HG03571 (cell line): Measurements from ENCODE around the gene FRYL.
A peak's percentile ranks its signal among the peaks of the same experiment; 100 is the strongest.
"Not testable (repeated sequence)": the region's sequence is repeated elsewhere in the genome, so short reads cannot be mapped to it uniquely, and the experiment has no call there.

Source experiments
- ATAC-seq: cut with Tn5 transposase; IDR thresholded peaks from one replicate; pipeline ENCODE4 v1.9.1; 2021; ENCODE audit not compliant: unreplicated experiment

The FRYL gene

DNA sequence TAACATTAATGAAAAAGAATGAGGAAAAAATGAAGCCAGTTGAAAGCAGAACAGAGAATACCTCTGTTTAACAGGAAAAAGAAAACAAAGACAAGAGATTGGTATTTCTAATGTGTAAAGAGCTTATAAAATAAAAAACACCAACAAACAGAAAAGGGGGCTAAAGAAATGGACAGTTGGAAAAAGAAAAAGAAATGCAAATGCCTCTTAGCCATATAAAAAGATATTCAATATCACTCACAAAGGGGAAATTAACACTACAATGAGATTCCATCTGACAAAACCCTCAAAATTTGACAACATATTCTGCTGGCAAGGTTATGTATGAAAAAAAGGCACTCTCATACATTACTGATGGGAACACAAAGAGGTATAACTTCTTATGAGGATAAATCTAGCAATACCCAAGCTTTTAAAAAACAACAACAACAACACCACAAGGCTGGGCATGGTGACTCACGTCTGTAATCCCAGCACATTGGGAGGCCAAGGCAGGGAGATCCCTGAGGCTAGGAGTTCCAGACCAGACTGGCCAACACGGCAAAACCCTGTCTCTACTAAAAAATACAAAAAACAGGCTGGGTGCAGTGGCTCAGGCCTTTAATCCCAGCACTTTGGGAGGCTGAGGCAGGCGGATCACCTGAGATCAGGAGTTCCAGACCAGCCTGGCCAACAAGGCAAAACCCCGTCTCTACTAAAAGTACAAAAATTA, 75.8 kb downstream of the FRYL start:
- ATAC-seq = no peak

DNA sequence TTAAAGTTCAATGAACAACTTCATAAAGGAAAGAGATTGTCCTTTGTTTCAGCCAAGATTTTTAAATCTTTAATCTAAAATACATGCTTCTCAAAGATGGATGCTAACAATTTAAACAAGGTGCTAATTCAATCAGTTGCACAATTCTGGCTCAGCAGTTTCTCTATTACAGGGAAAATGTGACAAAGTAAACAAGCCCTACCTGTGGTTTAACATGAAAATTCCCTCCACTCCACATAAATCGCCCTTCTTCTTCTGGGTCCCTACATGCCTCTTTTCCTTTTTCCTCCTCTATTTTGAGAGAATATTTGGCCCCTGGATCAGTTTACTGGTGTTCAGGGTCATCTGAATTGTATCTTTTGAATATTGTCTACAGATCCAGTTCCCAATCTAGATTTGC, 80.6 kb downstream of the FRYL start:
- ATAC-seq = no peak

DNA sequence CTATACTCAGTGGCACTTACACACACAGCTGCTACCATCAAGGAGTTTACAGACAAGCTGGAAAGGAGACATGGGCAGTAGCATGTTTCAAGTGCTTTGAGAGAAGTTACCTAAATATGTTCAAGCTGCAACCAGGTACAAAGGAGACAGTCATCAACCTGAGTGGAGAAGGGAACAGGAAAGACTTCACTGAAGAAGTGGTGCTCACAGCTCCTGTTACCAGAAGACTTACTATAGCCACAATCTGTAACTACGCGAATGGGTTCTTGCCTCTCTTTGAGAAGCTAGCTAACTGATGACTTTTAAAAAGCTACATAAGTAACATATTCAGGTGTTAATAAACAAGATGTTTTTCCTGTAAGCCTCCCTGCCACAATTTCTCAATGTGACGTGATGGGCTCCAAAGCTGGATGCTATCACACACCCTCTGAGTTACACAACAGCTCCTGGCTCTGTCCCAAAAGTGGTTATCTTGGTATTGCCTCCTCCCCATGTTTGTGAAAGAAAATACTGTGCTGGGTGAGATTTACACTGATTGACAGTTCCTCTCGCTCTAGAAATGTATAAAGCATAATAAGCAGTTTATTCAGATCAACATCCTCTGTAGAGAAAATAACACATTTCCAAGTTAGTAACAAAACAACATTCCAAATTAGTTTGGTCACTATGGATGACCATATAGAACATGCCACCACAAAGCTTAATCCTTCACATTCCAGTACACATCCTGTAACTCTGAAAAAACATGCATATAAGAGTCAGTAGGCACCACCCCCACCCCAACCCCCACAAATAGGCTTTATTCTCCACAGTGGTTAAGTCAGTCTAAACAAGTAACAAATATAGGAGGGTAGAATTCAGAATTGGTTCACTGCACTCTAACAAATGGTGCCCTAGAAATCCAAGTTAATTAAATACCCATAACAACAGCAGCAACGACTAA, 81.8 kb downstream of the FRYL start:
- ATAC-seq = no peak

DNA sequence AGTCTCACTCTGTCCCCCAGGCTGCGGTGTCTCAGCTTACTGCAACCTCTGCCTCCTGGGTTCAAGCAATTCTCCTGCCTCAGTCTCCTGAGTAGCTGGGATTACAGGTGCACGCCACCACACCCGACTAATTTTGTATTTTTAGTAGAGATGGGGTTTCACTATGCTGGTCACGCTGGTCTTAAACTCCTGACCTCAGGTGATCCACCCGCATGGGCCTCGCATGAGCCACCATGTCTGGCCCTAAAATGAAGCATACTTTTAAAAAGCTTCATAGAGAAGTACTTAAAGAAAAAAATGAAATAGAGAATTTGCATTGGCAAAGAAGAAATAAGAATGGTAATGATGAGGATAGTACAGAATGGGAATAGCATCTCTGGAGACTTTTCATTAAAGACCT, 82.6 kb downstream of the FRYL start:
- ATAC-seq = not testable (repeated sequence)

DNA sequence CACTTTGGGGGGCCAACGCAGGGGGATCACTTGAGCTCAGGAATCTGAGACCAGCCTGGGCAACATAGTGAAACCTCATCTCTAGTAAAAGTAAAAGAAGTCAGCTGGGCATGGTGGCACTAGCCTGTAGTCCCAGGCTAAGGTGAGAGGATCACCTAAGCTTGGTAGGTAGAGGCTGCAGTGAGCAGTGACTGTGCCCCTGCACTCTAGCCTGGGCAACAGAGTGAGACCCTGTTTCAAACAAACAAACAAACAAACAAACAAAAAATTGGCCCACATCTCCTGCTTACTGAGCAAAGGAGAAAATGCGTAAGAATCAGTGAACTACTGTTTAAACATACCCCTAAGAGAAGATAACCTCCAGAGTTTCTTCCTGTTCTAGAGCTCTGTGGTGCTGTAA, 85.3 kb downstream of the FRYL start:
- no peak for ATAC-seq

DNA sequence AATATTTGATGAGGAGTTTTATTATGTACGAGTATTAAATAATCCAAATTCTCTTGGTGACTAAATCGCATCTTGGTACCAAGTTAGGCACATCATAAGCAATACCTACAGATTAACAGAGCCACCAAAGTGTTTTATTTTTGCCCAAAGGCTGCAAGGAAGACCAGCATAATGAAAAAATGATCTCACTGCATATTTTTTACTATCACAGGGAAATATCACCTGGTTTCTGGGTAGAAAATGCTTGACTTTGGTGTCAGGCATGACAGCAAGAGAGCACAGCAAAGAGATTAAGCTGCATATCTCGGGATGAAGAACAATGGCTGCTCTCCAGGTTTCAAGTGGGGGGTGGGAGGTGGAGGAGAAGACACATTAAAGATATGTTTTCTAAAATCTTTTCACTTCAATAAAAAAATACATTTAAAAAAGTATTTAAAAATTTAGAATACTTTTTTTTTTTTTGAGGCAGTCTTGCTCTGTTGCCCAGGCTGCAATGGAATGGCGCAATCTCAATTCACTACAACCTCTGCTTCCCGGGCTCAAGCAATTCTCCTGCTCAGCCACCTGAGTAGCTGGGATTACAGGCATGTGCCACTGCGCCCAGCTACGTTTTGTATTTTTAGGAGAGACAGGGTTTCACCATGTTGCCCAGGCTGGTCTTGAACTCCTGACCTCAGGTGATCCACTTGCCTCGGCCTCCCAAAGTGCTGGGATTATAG, 86.1 kb downstream of the FRYL start:
- no peak for ATAC-seq

DNA sequence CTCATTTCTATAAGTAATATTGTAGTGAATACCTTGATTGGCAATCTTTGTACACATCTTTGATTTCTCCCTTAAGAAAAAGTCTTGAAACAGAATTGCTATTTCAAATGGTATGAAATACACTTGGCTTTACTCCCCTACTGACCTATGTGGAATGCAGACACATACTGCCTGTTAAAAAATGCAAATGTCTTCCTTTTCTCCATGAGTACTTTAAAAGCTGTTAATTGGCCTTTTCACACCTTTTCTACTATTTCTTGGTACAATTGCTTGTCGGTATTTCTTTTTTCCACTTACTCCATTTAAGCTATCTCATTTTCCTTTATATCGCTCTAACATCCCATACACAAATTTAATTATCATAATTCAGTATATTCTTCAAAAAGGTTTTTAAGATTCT, 87.2 kb downstream of the FRYL start:
- ATAC-seq = no peak

DNA sequence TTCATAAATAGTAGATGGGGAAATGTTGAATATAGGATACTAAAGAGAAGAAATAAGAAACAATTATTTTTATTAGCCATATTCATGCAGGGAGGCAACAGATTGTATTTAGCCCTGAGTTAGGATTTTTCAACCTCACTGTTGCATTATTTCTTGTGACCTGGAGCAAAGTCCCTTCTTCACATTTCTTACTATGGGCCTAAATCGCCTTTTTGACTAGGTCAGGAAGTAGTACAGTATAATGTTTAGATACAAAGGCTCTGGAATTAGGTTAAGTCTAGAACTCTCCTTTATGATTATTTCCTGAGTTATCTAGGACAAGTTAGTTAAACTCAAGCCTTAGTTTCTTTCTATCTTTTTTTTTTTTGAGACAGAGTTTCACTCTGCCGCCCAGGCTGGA, 88.0 kb downstream of the FRYL start:
- ATAC-seq = no peak

DNA sequence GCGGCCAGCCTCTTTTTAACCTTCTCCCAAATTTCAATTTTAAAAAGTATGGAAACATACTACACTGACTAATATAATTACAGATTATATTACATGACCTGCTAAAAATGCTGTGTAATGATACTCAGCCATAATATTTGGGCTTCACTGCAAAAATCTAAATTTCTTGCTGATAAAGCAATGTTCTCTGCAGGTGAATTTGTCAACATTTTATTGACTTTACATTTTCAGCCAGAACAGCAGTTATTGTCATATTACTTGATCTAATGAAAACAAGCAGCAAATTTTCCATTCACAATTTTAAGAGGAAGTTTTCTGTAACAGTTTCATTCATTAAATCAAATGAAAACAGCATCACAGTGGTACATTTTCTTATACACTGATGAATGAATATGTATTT, 91.1 kb downstream of the FRYL start:
- no peak for ATAC-seq

DNA sequence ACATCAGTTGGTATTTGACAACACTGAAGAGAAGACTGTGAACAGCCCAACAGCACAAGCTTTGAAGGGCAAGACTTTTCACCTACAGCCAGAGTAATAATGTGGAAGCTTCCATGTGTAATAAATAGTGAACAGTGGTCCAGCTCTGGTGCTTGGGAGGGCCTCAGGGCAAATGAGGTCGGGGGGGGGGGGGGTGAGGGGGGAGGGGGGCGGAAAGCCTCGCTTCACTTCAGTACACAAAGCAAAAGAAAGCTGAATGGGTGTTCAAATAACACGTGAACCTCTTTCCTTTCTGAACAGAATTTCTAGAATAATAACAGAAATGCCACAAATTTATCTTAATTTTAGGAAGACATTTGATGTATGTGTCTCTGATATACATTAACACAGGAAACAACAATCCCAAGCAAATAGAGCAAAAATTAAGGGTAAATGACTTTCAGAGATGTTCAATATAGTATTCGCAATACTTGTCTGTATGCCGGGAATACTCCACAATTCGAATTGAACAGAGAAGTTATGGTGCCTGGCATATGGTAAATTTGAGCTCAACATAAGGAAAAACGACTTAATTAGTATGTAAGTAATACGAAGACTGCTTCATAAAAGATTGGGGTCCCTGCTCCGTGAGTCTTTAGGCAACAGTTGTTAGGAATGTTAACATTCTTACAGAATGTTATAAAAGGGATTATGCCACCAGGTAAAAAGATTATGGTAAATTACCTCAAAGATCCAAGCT, 92.6 kb downstream of the FRYL start:
- ATAC-seq = no peak

DNA sequence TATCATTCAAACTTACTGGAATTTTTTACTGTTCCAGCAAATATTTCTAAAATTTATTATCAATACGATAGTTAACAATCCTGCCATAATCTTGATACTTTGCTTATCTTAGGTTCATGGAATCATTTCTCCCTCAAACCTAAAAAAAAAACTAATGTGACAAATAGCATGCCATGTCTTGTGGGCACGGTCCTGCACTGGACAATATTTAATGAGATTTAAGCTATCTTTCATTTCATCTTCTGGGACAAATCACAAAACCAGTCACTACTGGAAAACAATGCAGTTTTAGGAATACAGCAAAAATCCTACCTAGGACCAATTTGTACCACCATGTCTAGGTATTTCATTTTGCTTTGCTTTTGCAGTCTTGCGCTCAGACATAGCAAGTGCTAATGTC, 93.7 kb downstream of the FRYL start:
- ATAC-seq = no peak

DNA sequence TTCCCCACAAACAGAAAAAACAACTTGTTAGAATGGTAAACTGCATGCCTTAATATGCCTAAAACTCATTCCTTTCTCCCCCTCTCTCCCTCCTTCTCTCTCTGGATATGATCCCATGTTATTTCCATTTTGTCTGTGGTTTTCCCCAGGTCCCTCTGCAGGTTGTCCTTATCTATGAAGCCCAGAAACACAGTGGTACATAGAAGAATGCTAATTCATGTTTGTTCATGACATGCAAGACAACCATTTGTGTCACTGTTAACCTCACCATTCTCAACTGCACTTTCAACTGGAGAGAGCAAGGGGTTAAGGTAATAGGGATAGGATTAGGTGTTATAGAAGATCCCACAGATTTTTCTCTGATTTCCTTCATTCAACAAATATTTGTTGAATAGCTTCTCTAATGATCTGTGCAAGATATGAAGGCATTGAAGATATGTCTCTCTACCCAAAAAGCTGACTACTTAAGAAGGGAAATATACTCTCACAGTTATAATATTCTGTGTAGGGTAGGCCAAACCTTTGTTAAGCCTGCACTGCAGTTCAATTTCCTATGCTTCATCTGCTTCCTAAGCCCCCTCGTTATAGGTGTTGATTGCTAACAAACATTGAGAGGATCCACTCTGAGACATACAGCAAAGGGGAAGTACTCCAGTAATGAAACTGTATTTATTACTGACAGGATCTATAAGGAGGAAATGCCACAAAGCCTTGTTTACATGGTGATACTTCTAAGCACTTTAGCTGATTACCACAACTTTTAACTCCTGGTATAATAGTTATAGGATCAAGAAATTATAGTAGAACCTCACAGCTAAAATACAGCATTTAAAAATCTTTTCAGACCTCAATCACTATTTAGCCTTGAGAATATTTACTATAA, 96.1 kb downstream of the FRYL start:
- peak; percentile 83 for ATAC-seq

DNA sequence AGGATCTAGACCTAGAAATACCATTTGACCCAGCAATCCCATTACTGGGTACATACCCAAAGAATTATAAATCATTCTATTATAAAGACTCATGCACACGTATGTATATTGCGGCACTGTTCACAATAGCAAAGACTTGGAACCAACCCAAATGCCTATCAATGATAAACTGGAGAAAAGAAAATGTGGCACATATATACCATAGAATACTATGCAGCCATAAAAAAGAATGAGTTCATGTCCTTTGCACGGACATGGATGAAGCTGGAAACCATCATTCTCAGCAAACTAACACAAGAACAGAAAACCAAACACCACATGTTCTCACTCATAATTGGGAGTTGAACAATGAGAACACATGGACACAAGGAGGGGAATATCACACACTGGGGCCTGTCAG, 97.2 kb downstream of the FRYL start:
- not testable (repeated sequence) for ATAC-seq

DNA sequence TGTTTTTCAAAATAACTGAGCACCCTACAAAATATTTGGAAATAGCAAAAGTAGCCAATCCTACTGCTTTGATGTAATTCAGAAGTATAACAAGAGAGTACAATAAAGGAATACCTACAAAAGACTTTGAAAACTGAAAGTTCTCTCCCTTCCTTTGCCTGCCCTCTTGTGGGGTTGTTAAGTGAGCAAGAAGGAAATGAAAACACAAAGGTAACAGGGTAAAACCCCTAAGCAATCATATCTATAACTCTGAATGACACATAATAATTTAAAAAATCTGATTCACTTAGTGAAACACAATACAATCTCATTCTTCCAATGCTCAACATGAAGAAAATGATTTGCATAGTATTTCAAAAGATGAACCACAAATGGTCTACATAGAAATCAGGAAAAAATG, 98.2 kb downstream of the FRYL start:
- no peak for ATAC-seq

DNA sequence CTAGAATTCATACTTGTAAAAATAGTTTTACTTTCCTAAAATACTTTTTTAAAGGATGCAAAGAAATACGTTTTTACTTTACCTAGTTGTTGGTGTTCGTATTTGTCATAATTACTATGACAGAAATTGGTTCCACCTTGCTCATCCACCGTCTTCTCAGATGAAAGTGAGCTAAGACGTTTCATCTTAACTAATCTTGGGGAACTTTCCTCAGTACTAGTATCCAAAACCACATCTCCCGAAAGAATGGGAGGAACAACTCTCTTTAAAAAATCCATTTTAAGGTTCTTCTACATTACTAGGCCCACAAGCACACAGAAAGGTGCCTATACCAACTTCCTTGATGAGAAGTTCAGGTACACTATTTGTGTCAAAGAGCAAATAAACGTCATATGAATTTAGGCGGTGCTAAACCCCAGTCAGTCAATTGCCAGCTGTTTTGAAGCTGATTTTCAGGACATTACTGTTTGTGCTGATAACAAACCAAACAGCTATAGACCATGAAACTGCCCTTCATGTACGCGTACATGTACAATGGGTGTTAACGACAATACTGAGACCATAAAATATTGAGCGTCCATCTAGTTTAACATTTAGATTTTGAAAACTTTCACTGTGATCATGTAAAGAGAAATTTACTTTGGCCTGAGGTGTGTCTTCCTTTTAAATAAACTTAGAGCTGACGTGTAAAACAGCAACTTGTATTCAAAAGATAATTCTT, 99.1 kb downstream of the FRYL start:
- ATAC-seq = no peak

DNA sequence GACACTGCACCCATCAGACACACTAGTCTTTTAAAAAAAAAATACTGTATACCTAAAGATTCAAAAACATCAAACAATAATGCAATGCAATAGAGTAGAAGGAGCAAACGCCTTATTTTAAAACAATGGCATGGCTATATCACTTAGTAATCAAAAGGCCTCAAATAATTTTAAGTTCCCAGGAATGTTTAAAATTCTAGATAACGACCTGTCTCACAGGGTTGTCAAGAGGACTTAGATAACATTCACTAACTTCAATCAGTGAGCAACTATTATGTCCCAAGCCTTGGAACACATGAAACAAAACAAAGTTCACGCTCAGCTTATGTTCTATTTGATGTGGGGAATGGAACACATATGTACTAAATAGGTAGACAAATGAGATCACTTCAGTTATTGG, 106.5 kb downstream of the FRYL start:
- no peak for ATAC-seq

DNA sequence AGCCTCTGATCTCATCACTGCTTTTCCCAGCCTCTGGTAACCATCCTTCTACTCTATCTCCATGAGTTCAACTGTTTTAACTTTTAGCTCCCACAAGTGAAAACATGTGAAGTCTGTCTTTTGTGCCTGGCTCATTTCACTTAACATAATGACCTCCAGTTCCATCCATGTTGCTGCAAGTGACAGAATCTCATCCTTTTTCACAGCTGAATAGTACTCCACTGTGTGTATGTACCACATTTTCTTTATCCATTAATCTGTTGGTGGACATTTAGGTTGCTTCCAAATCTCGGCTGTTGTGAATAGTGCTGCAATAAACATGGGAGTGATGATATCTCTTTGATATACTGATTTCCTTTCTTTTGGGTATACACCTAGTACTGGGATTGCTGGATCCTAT, 109.5 kb downstream of the FRYL start:
- ATAC-seq = no peak

DNA sequence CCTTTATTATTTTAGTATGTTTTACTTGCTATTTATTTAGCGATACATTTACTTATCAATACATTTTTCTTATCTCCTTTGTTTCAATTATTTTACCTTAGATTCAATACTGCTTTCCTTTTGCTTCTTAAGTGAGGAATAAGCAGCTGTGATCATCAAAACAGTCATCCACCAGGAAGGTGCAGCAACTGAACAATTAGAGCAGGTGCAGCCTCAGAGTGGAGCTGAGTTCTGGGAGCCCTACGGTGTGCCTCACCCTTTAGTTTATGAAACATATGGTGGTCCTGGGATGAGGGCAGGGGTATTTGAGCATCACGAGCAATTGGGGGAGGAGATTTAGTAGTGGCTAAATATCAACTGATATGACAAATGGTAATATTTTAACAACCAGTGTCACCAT, 111.0 kb downstream of the FRYL start:
- ATAC-seq = no peak

DNA sequence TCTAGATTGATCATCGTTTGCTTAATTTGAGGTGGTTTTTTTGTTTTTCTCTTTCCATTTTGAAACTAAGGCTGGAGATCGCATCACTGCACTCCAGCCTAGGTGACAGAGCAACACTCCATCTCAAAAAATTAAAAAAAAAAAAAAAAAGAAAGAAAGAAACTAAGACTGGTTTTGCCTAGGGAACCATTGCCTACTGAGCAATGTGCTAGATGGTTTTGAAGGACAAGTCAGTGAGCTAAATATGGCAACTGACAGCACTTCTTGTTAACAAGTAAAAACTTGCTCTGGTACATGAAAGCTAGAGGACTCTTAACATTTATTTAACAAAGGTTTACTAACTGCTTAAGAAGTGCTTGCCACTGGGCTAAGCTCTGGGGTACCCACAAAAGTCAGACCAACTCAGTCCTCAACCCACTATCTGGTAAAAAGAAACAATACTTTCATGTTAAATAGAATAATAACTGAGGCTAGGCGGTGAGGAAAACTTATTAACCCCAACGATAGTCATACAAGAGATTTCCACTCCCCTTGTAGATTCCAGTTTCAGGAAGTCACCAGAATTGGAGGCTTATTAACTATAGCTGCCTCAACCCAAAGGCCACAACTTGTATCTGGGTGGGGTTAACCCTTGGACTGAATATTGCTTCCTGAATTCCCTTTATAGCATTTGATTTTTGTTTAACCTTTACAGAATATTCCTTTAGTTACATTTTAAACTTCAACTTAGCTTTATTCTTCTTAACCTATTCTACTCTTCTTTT, 111.6 kb downstream of the FRYL start:
- ATAC-seq = no peak
